Esophagus muscularis mucosa (tissue), 4 donors: ENCODE data around the gene COG5. TPM values are rescaled to one million over a fixed set of nuclear protein-coding genes. Genes with fewer than 3 reads are reported as not detected.

ENCODE experiments used
- DNase-seq: peaks from one replicate; pipeline ENCODE4 v3.0.0-alpha.2; 2017; ENCODE audit errors: extremely low spot score
- H3K27ac ChIP-seq, 4 donors: fragments of 200-600 bp; sonication (generic); replicated peaks in 1 of 4; 1 replicate in 3 of 4; 2 replicates in 1 of 4; pipeline ENCODE4 v1.5.1; 2016 to 2019; ENCODE audit warnings: mild to moderate bottlenecking in 1 of 4
- H3K27me3 ChIP-seq, 4 donors: fragments of 200-600 bp; sonication (generic); one replicate each; pipeline versions ENCODE4 v1.5.1 to v1.6.0; 2016 to 2019
- H3K36me3 ChIP-seq, 4 donors: fragments of 200-600 bp; sonication (generic); one replicate each; pipeline ENCODE4 v1.5.1; 2016 to 2019
- H3K4me1 ChIP-seq, 4 donors: fragments of 200-600 bp; sonication (generic); one replicate each; pipeline ENCODE4 v1.5.1; 2016 to 2019
- H3K4me3 ChIP-seq, 4 donors: fragments of 200-600 bp; sonication (generic); 1 replicate in 2 of 4; 2 replicates in 2 of 4; pipeline ENCODE4 v1.5.1; 2016 to 2019; ENCODE audit warnings: mild to moderate bottlenecking in 4 of 4, moderate library complexity in 1 of 4
- H3K9me3 ChIP-seq, 4 donors: fragments of 200-600 bp; sonication (generic); 1 replicate in 3 of 4; 2 replicates in 1 of 4; pipeline ENCODE4 v1.5.1; 2016 to 2019
- CTCF ChIP-seq, 3 experiments: fragments of 200-600 bp in 2 of 3; fragments of 450-650 bp in 1 of 3; sonication (generic) in 2 of 3; IDR thresholded peaks; one replicate each; pipeline ENCODE4 v1.5.1; 2017 to 2019; ENCODE audit warnings: antibody characterized with exemption in 3 of 3, mild to moderate bottlenecking in 2 of 3, moderate library complexity in 1 of 3
- EP300 ChIP-seq: sonication (generic); formaldehyde crosslinking; IDR thresholded peaks from one replicate; pipeline ENCODE4 v1.6.1; 2017; ENCODE audit warnings: antibody characterized with exemption
- POLR2A ChIP-seq: fragments of 450-650 bp; IDR thresholded peaks from one replicate; pipeline ENCODE4 v1.6.1; 2017; ENCODE audit warnings: antibody characterized with exemption, moderate library complexity, mild to moderate bottlenecking, low read depth
- POLR2AphosphoS5 ChIP-seq, 2 donors: sonication (generic); formaldehyde crosslinking; IDR thresholded peaks; one replicate each; pipeline ENCODE4 v1.6.1; 2017; ENCODE audit warnings: antibody characterized with exemption in 2 of 2
- WGBS: methylation state at CpG from one replicate; pipeline ENCODE4 v1.1.5; 2018; 5-methylcytosine and 5-hydroxymethylcytosine counted together
- intact Hi-C: fragments of 100-400 bp; cut with DNase I; formaldehyde crosslinking; loops from one replicate; pipeline ENCODE4 v1.15.1; 2023
- total RNA-seq, 4 donors: library from RNA; depleted of rRNA; stranded (reverse); fragments of >200 nt; gene quantifications; one replicate each; pipeline versions ENCODE4 v1.1.0 to v1.2.1, GENCODE V29; 2016

Gene COG5
- total RNA-seq, 4 donors from 2014 or later, result 20.3 to 33.4 (median 24.9) TPM

- 81% methylated on average over 4 of the region's 4 CpGs for WGBS
- H3K27me3 ChIP-seq, result no peaks in the 10 kb centered on the region
- intact Hi-C loops, result no loop called here
- H3K27ac ChIP-seq, result no peak overlapping the region
- no peak overlapping the region for H3K4me3 ChIP-seq
- no peak for DNase-seq
- peaks cover 0 to 6% (median 2%) of the 10 kb centered on the region in 4 donors for H3K36me3 ChIP-seq
- H3K4me1 ChIP-seq, result peaks cover 0 to 7% (median 6%) of the 10 kb centered on the region in 4 donors
- TF ChIP-seq POLR2AphosphoS5 (IDR thresholded peaks at IDR 0.05) (no peak), CTCF (IDR thresholded peaks at IDR 0.05) (no peak)
- no peaks in the 10 kb centered on the region for H3K9me3 ChIP-seq
Measured at GRCh38 chr7:107286751-107287621, 276.7 kb downstream of the COG5 start.

- intact Hi-C loops, result no loop called here
- peaks cover 0 to 7% (median 6%) of the 10 kb centered on the region in 4 donors for H3K4me1 ChIP-seq
- H3K27me3 ChIP-seq, result no peaks in the 10 kb centered on the region
- no peaks in the 10 kb centered on the region for H3K9me3 ChIP-seq
- no peak overlapping the region for H3K27ac ChIP-seq
- TF ChIP-seq POLR2AphosphoS5 (IDR thresholded peaks at IDR 0.05) (no peak), POLR2A (no peak)
- H3K36me3 ChIP-seq, result peaks cover 0 to 6% (median 0%) of the 10 kb centered on the region in 4 donors
- 87% methylated on average over 4 of the region's 4 CpGs for WGBS
- no peak overlapping the region for H3K4me3 ChIP-seq
- no peak for DNase-seq
Measured at GRCh38 chr7:107284911-107285479, 278.7 kb downstream of the COG5 start.

- Histone ChIP-seq H3K4me3 (no peak overlapping the region), H3K36me3 (no peaks in the 10 kb centered on the region), H3K4me1 (peaks cover 0 to 10% (median 0%) of the 10 kb centered on the region in 4 donors), H3K27ac (no peak overlapping the region), H3K9me3 (no peaks in the 10 kb centered on the region), H3K27me3 (no peaks in the 10 kb centered on the region)
- intact Hi-C loops, result no loop called here
- DNase-seq, result no peak
- no peak for TF ChIP-seq CTCF (IDR thresholded peaks at IDR 0.05)
- no peak for TF ChIP-seq POLR2AphosphoS5 (IDR thresholded peaks at IDR 0.05)
- TF ChIP-seq POLR2A, result no peak
- TF ChIP-seq EP300, result no peak
- 48% methylated on average over 2 of the region's 2 CpGs for WGBS
Measured at GRCh38 chr7:107277331-107277730, 286.4 kb downstream of the COG5 start.

- Histone ChIP-seq H3K27me3 (no peaks in the 10 kb centered on the region), H3K4me1 (peaks cover 0 to 10% (median 0%) of the 10 kb centered on the region in 4 donors), H3K9me3 (no peaks in the 10 kb centered on the region), H3K36me3 (no peaks in the 10 kb centered on the region), H3K27ac (no peak overlapping the region), H3K4me3 (no peak overlapping the region)
- TF ChIP-seq POLR2AphosphoS5 (IDR thresholded peaks at IDR 0.05), result no peak
- no peak for TF ChIP-seq EP300
- no peak for TF ChIP-seq CTCF (IDR thresholded peaks at IDR 0.05)
- TF ChIP-seq POLR2A, result no peak
- intact Hi-C loops, result no loop called here
- DNase-seq, result no peak
- 100% methylated on average over 4 of the region's 4 CpGs for WGBS
Measured at GRCh38 chr7:107276220-107276827, 287.4 kb downstream of the COG5 start.

- H3K4me1 ChIP-seq, result peaks cover 0 to 10% (median 0%) of the 10 kb centered on the region in 4 donors
- H3K9me3 ChIP-seq, result no peaks in the 10 kb centered on the region
- no peak for TF ChIP-seq POLR2A
- no peak for TF ChIP-seq POLR2AphosphoS5 (IDR thresholded peaks at IDR 0.05)
- TF ChIP-seq CTCF (IDR thresholded peaks at IDR 0.05), result no peak
- no peak for TF ChIP-seq EP300
- no peaks in the 10 kb centered on the region for H3K36me3 ChIP-seq
- 96% methylated on average over 5 of the region's 5 CpGs for WGBS
- intact Hi-C loops, result no loop called here
- no peaks in the 10 kb centered on the region for H3K27me3 ChIP-seq
- no peak overlapping the region for H3K4me3 ChIP-seq
- DNase-seq, result no peak
- H3K27ac ChIP-seq, result no peak overlapping the region
Measured at GRCh38 chr7:107274506-107274905, 289.2 kb downstream of the COG5 start.
